Gastrocnemius medialis (tissue), 4 donors: ENCODE data around the gene ACADM.

Source experiments
- CTCF ChIP-seq, 5 experiments: fragments of 450-650 bp in 3 of 5; fragments of 200-600 bp in 2 of 5; sonication (generic) in 2 of 5; IDR thresholded peaks in 4 of 5; conservative IDR thresholded peaks in 1 of 5; 1 replicate in 4 of 5; 2 replicates in 1 of 5; pipeline ENCODE4 v1.5.1; 2016 to 2019; ENCODE audit warnings: antibody characterized with exemption in 5 of 5, mild to moderate bottlenecking in 3 of 5, moderate library complexity in 3 of 5
- POLR2A ChIP-seq, 2 donors: fragments of 450-650 bp; IDR thresholded peaks; one replicate each; pipeline ENCODE4 v1.6.1; 2017; ENCODE audit warnings: antibody characterized with exemption in 2 of 2, mild to moderate bottlenecking in 2 of 2, moderate library complexity in 2 of 2

- TF ChIP-seq CTCF (IDR thresholded peaks at IDR 0.05 in 4 of 5, conservative IDR thresholded peaks at IDR 0.05 in 1 of 5) (no peak), POLR2A (IDR thresholded peaks at IDR 0.05) (no peak)
These were observed 12.7 kb upstream of the ACADM start for GRCh38 chr1:75711846-75712245.
